Testis (tissue), 3 donors: ENCODE measurements around the gene MAP2K4. TPM values are rescaled to one million over a fixed set of nuclear protein-coding genes. Genes with fewer than 3 reads are reported as not detected.

Experiments used
- DNase-seq: peaks from one replicate; pipeline ENCODE4 v3.0.0-alpha.2; 2019
- H3K27ac ChIP-seq, 2 donors: fragments of 200-600 bp; sonication (generic); one replicate each; pipeline ENCODE4 v1.5.1; 2019
- H3K27me3 ChIP-seq: fragments of 200-600 bp; sonication (generic); one replicate; pipeline ENCODE4 v1.5.1; 2019
- H3K36me3 ChIP-seq: fragments of 200-600 bp; sonication (generic); one replicate; pipeline ENCODE4 v1.5.1; 2017; ENCODE audit warnings: low read depth; ENCODE audit errors: missing control alignments
- H3K4me1 ChIP-seq: fragments of 200-600 bp; sonication (generic); one replicate; pipeline ENCODE4 v1.5.1; 2019
- H3K4me3 ChIP-seq, 2 donors: fragments of 200-600 bp; sonication (generic); one replicate each; pipeline ENCODE4 v1.5.1; 2017 to 2019
- H3K9me3 ChIP-seq: fragments of 200-600 bp; sonication (generic); one replicate; pipeline ENCODE4 v1.5.1; 2017
- POLR2A ChIP-seq: fragments of 450-650 bp; IDR thresholded peaks from one replicate; pipeline ENCODE4 v1.6.1; 2017; ENCODE audit warnings: antibody characterized with exemption, mild to moderate bottlenecking, moderate library complexity
- WGBS, 2 donors: methylation state at CpG; one replicate each; pipeline ENCODE4 v1.1.5; 2018; 5-methylcytosine and 5-hydroxymethylcytosine counted together
- intact Hi-C: fragments of 100-400 bp; cut with DNase I; formaldehyde crosslinking; loops from one replicate; pipeline ENCODE4 v1.15.1; 2023; ENCODE audit warnings: low total_unique reads
- polyA plus RNA-seq: library from polyadenylated mRNA; stranded (reverse); fragments of 350-450 nt; fragmentation: Illumina TruSeq; extraction: RNeasy Lipid Tissue Mini Kit (QIAGEN cat#74804); gene quantifications from one replicate; pipeline ENCODE4 v1.2.3, GENCODE V29; 2014; ENCODE audit warnings: low read depth, low replicate concordance; ENCODE audit not compliant: insufficient read depth
- total RNA-seq, 2 donors: library from RNA; depleted of rRNA; stranded (reverse); fragments of >200 nt; gene quantifications; one replicate each; pipeline ENCODE4 v1.2.3, GENCODE V29; 2016
- TF ChIP-seq, protein P1 (sequence below), 3 experiments: fragments of 450-650 bp in 2 of 3; fragments of 200-600 bp in 1 of 3; sonication (generic) in 1 of 3; IDR thresholded peaks; one replicate each; pipeline ENCODE4 v1.5.1; 2016 to 2019; ENCODE audit warnings: antibody characterized with exemption in 3 of 3, mild to moderate bottlenecking in 2 of 3, moderate library complexity in 1 of 3

MAP2K4 gene
- total and polyA plus RNA-seq, 3 donors from 2014 or later = 22.4 to 47.7 (median 46.3) TPM

DNA sequence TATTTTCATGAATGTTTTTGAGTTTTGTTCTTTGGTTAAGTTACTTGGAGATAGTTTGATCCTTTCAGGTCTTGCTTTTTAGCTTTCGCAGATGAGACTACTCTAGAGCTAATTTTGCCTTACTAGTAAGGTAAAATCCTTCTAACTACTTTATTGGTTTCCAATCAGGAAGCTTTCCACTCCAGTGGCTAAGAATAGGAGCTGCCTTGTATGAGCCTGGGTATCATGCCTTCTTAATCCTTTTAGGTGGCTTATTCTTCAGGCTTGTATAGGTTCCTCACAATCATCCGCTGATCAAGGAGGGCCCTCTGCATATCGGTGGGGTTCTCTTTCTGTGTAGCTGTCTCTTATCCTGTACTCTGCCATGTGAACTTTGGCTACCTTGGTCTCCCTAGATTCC lies 53.7 kb downstream of the MAP2K4 start:
- Histone ChIP-seq H3K9me3 (no peaks in the 10 kb centered on the region), H3K4me1 (no peaks in the 10 kb centered on the region), H3K27ac (no peak overlapping the region), H3K36me3 (no peaks in the 10 kb centered on the region), H3K27me3 (no peaks in the 10 kb centered on the region), H3K4me3 (no peak overlapping the region)
- no peak for DNase-seq
- TF ChIP-seq POLR2A = no peak
- TF ChIP-seq, protein P1, sequence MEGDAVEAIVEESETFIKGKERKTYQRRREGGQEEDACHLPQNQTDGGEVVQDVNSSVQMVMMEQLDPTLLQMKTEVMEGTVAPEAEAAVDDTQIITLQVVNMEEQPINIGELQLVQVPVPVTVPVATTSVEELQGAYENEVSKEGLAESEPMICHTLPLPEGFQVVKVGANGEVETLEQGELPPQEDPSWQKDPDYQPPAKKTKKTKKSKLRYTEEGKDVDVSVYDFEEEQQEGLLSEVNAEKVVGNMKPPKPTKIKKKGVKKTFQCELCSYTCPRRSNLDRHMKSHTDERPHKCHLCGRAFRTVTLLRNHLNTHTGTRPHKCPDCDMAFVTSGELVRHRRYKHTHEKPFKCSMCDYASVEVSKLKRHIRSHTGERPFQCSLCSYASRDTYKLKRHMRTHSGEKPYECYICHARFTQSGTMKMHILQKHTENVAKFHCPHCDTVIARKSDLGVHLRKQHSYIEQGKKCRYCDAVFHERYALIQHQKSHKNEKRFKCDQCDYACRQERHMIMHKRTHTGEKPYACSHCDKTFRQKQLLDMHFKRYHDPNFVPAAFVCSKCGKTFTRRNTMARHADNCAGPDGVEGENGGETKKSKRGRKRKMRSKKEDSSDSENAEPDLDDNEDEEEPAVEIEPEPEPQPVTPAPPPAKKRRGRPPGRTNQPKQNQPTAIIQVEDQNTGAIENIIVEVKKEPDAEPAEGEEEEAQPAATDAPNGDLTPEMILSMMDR (IDR thresholded peaks at IDR 0.05) = no peak
- WGBS, 2 donors = 62 to 77% methylated on average over 3 of the region's 3 CpGs
- intact Hi-C loops = no loop called here

DNA sequence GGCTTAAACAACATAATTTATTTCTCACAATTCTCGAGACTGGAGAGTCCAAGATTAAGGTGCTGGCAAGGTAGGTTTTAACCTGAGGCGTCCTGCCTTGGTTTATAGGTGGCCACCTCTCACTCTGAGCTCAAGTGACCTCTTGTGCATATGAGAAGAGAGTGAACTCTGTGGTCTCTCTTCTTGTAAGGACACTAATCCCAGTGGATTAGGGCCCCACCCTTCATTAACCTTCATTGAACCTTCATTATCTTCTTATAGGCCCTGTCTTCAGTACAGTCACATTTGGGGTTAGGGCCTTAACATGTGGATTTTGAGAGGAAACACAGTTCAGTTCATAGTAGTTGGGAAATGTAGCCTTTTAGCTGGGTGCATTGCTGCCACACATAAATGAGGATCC lies 57.1 kb downstream of the MAP2K4 start:
- no peak overlapping the region for H3K27ac ChIP-seq
- H3K27me3 ChIP-seq = no peaks in the 10 kb centered on the region
- intact Hi-C loops = no loop called here
- no peak overlapping the region for H3K4me3 ChIP-seq
- H3K4me1 ChIP-seq = no peaks in the 10 kb centered on the region
- no peaks in the 10 kb centered on the region for H3K9me3 ChIP-seq
- H3K36me3 ChIP-seq = no peaks in the 10 kb centered on the region
- WGBS, 2 donors = 88 to 92% methylated on average over 2 of the region's 2 CpGs
- DNase-seq = no peak
- no peak for TF ChIP-seq POLR2A
- TF ChIP-seq, protein P1 (IDR thresholded peaks at IDR 0.05) = no peak

DNA sequence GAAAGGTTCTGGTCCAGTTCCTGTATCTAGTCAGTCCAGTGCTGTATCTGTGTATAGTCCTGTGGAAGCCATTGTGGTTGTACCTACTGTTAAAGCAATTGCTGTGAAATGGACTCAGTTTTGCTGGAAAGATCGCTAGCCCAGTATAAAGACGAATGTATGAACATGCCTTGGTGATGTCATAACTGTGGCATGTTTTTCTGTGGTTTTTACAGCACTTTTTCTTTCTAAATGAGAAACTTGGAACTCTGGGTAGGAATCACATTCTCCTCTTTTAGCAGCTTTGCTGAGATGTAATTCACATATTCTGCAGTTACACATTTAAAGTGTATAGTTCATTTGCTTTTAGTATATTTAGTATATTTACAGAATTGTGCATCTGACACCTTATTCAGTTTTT lies 58.1 kb downstream of the MAP2K4 start:
- Histone ChIP-seq H3K36me3 (no peaks in the 10 kb centered on the region), H3K27ac (no peak overlapping the region), H3K4me3 (no peak overlapping the region), H3K27me3 (no peaks in the 10 kb centered on the region), H3K9me3 (no peaks in the 10 kb centered on the region), H3K4me1 (no peaks in the 10 kb centered on the region)
- TF ChIP-seq POLR2A = no peak
- TF ChIP-seq, protein P1 (IDR thresholded peaks at IDR 0.05) = no peak
- DNase-seq = no peak
- whole genome bisulfite sequencing, 2 donors = 82 to 92% methylated on average over 2 of the region's 2 CpGs
- intact Hi-C loops = no loop called here

- Histone ChIP-seq H3K36me3 (no peaks in the 10 kb centered on the region), H3K27me3 (no peaks in the 10 kb centered on the region), H3K27ac (no peak overlapping the region), H3K4me1 (peaks cover 4% of the 10 kb centered on the region), H3K4me3 (no peak overlapping the region), H3K9me3 (no peaks in the 10 kb centered on the region)
- 63 to 74% methylated on average over 8 of the region's 8 CpGs for WGBS, 2 donors
- intact Hi-C loops = no loop called here
- no peak for DNase-seq
- TF ChIP-seq POLR2A = no peak
- TF ChIP-seq, protein P1 (IDR thresholded peaks at IDR 0.05) = no peak
Observed at GRCh38 chr17:12081720-12082119, 61.0 kb downstream of the MAP2K4 start.

DNA sequence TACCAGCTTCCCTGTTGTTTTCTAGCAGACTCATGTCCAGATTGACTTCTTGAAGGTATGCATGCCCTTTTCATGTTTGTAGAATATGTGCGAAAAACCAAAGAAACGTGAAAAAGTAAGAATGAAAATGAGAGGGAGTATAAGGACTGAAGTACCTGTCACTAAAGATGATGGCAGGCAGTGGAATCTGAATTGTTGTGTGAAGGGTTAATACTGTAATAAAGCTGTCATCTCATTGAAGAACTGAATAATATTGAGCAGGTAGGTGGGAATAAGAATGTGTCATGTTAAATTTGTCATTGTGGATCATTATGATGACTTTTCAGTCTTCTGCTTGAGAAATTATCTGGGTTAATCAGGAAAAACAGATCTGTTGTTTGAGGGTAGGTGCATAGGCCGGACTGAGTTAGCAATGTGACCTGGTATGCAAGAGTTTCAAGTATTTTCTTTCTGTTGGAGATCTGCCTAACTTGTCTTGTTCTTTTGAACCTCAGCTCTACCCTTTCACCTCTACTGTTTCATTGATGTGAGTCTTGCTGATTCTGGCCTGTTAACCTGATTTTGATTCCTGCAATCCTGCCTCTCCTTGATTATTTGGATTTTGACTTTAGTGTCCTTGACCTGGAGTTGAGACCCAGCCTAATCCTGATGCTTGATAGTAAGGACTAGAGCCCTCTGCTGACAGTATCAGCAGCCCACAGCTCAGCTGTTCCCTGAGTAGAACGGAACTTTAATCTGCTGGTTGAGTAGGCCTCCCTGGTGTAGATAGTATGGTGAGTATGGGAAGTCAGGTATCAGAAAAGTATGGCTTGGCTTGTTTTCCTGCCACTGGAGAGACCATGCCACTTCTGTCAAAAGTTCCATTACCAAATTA lies 64.6 kb downstream of the MAP2K4 start:
- Histone ChIP-seq H3K36me3 (no peaks in the 10 kb centered on the region), H3K27me3 (no peaks in the 10 kb centered on the region), H3K27ac (no peak overlapping the region), H3K4me3 (no peak overlapping the region), H3K9me3 (no peaks in the 10 kb centered on the region), H3K4me1 (peaks cover 4% of the 10 kb centered on the region)
- TF ChIP-seq, protein P1 (IDR thresholded peaks at IDR 0.05) = no peak
- TF ChIP-seq POLR2A = no peak
- 85 to 86% methylated on average over 4 of the region's 4 CpGs for WGBS, 2 donors
- DNase-seq = no peak
- intact Hi-C loops = no loop called here
